Hepatocyte (in vitro differentiated cells): ENCODE measurements around the gene SLC9A5. TPM values are rescaled to one million over a fixed set of nuclear protein-coding genes. Genes with fewer than 3 reads are reported as not detected.

ENCODE experiments used
- DNase-seq: peaks from one replicate; pipeline ENCODE4 v3.0.0-alpha.2; 2016; ENCODE audit warnings: low spot score
- H2AFZ ChIP-seq: fragments of 200-600 bp; sonication (generic); 2 replicates; pipeline ENCODE4 v1.6.0; 2016; ENCODE audit warnings: antibody characterized with exemption, mild to moderate bottlenecking
- H3K27ac ChIP-seq: fragments of 200-600 bp; sonication (generic); 2 replicates; pipeline ENCODE4 v1.5.1; 2016; ENCODE audit warnings: mild to moderate bottlenecking
- H3K27me3 ChIP-seq: fragments of 200-600 bp; sonication (generic); 2 replicates; pipeline ENCODE4 v1.6.1; 2016
- H3K36me3 ChIP-seq: fragments of 200-600 bp; sonication (generic); replicated peaks from 2 replicates; pipeline ENCODE4 v1.5.1; 2016; ENCODE audit warnings: low read depth; ENCODE audit not compliant: insufficient read depth
- H3K4me1 ChIP-seq: fragments of 200-600 bp; sonication (generic); 2 replicates; pipeline ENCODE4 v1.5.1; 2016; ENCODE audit warnings: mild to moderate bottlenecking, moderate library complexity; ENCODE audit not compliant: insufficient read depth
- H3K4me2 ChIP-seq: fragments of 200-600 bp; sonication (generic); 2 replicates; pipeline ENCODE4 v1.6.0; 2016
- H3K4me3 ChIP-seq: fragments of 200-600 bp; sonication (generic); 2 replicates; pipeline ENCODE4 v1.5.1; 2016; ENCODE audit warnings: mild to moderate bottlenecking
- H3K79me2 ChIP-seq: fragments of 200-600 bp; sonication (generic); 2 replicates; pipeline ENCODE4 v1.6.0; 2017; ENCODE audit warnings: mild to moderate bottlenecking
- H3K9me2 ChIP-seq: fragments of 200-600 bp; sonication (generic); replicated peaks from 2 replicates; pipeline ENCODE4 v1.6.0; 2017; ENCODE audit warnings: mild to moderate bottlenecking; ENCODE audit not compliant: insufficient read depth
- H3K9me3 ChIP-seq: fragments of 200-600 bp; sonication (generic); 2 replicates; pipeline ENCODE4 v1.5.1; 2016; ENCODE audit warnings: low read depth, mild to moderate bottlenecking
- H4K20me1 ChIP-seq: fragments of 200-600 bp; sonication (generic); 2 replicates; pipeline ENCODE4 v1.6.0; 2016; ENCODE audit warnings: mild to moderate bottlenecking; ENCODE audit not compliant: insufficient read depth, poor library complexity, severe bottlenecking
- EZH2 ChIP-seq: fragments of 200-600 bp; sonication (generic); IDR thresholded peaks from 2 replicates; pipeline ENCODE4 v1.6.1; 2016; ENCODE audit warnings: antibody characterized with exemption, mild to moderate bottlenecking, borderline replicate concordance
- EZH2phosphoT487 ChIP-seq: fragments of 200-600 bp; sonication (generic); IDR thresholded peaks from one replicate; pipeline ENCODE4 v1.6.1; 2018; ENCODE audit warnings: antibody characterized with exemption, mild to moderate bottlenecking, low read depth, moderate library complexity; ENCODE audit not compliant: unreplicated experiment, severe bottlenecking
- WGBS: methylation state at CpG from one replicate; pipeline ENCODE4 v1.1.6; 2016; ENCODE audit warnings: low lambda C conversion rate; ENCODE audit errors: missing lambda C conversion rate; 5-methylcytosine and 5-hydroxymethylcytosine counted together
- polyA plus RNA-seq: library from polyadenylated mRNA; unstranded; fragments of >200 nt; fragmentation: Nextera tagmentation; extraction: Ambion mirVana; gene quantifications from 2 replicates; pipeline ENCODE4 v1.2.1, GENCODE V29; 2016
- total RNA-seq: library from RNA; depleted of rRNA; stranded (reverse); fragments of >200 nt; gene quantifications from 2 replicates; pipeline ENCODE4 v1.2.3, GENCODE V29; 2014
- TF ChIP-seq, protein P1 (sequence below): fragments of 200-600 bp; sonication (generic); IDR thresholded peaks from 2 replicates; pipeline ENCODE4 v1.5.1; 2016; ENCODE audit warnings: antibody characterized with exemption, mild to moderate bottlenecking; ENCODE audit not compliant: poor library complexity

The SLC9A5 gene
- total and polyA plus RNA-seq, 2 experiments from 2014 or later, result 1.4 to 1.5 TPM

DNA sequence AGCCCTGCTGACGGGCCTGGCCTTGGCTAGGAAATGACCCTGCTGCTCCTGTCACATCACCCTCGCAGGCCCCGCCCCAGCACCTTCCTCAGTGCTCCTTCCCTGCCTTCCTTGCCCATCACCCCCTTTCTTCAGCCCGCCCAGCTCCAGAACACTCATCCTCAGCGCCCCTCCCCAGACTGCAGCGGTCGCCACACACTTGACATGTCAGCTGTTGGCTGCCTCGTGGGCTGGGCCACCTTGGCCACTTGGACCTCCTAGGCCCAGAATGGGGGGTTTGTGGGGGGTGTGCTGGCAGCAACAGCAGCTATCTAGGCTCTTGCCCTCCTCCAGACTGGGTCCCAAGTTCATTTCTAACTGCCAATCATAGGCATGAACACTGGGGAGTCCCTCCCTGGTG is 39.2 kb upstream of the SLC9A5 start:
- Histone ChIP-seq H3K9me3 (no peaks in the 10 kb centered on the region), H3K4me2 (no peak overlapping the region)

DNA sequence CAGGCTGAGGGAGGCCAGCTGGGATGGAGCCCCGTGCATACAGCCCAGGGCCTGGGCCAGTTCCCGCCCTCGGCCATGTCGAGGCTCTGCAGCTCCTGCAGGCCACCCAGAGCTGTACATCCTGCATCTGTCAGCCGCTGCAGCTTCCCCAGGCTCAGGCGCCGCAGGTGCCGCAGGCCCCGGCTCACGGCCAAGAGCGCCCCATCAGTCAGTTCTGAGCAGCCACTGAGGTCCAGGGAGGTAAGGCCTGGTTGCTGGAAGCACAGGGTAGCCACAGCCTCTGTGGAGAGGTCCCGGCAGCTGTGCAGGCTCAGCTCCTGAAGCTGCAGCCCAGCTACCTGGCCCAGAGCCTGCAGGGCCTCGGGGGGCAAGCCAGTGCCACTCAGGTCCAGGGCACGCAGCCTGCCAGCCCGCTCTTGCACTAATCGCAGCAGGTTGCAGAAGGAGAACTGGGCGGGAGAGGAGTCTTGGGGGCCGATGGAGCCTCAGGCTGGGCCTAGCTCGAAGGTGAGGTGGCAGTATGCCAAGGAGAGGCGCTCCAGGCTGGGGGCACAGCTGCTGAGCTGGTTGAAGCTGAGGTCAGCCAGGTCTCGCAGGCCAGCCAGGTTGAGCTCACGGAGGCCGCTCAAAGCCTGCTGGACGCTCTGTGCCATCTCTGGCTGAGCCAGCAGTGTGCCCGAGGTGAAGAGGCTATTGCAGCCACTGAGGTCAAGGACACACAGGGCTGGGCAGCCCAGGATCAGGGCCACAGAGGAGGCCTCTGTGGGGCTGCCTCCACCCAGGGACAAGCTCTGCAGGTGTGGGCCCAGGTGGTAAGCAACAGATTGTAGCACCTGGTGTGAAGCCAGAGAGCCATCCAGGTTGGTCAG is 38.5 kb upstream of the SLC9A5 start:
- Histone ChIP-seq H3K4me1 (no peaks in the 10 kb centered on the region), H3K36me3 (no peaks in the 10 kb centered on the region), H2AFZ (no peak overlapping the region), H3K9me2 (no peaks in the 10 kb centered on the region), H3K9me3 (no peaks in the 10 kb centered on the region), H3K27ac (no peak overlapping the region), H3K79me2 (no peaks in the 10 kb centered on the region), H3K27me3 (no peaks in the 10 kb centered on the region), H4K20me1 (no peaks in the 10 kb centered on the region), H3K4me2 (no peak overlapping the region), H3K4me3 (no peak overlapping the region)
- no peak for DNase-seq
- 92% methylated on average over 25 of the region's 25 CpGs for WGBS
- TF ChIP-seq EZH2, result no peak
- TF ChIP-seq EZH2phosphoT487, result no peak
- TF ChIP-seq, protein P1, sequence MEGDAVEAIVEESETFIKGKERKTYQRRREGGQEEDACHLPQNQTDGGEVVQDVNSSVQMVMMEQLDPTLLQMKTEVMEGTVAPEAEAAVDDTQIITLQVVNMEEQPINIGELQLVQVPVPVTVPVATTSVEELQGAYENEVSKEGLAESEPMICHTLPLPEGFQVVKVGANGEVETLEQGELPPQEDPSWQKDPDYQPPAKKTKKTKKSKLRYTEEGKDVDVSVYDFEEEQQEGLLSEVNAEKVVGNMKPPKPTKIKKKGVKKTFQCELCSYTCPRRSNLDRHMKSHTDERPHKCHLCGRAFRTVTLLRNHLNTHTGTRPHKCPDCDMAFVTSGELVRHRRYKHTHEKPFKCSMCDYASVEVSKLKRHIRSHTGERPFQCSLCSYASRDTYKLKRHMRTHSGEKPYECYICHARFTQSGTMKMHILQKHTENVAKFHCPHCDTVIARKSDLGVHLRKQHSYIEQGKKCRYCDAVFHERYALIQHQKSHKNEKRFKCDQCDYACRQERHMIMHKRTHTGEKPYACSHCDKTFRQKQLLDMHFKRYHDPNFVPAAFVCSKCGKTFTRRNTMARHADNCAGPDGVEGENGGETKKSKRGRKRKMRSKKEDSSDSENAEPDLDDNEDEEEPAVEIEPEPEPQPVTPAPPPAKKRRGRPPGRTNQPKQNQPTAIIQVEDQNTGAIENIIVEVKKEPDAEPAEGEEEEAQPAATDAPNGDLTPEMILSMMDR, result no peak

More for the DNA sequence above, 39.2 kb upstream of the SLC9A5 start:
- H3K36me3 ChIP-seq, result no peaks in the 10 kb centered on the region
- no peaks in the 10 kb centered on the region for H3K27me3 ChIP-seq
- no peak overlapping the region for H3K4me3 ChIP-seq
- DNase-seq, result no peak
- H2AFZ ChIP-seq, result no peak overlapping the region
- H3K9me2 ChIP-seq, result no peaks in the 10 kb centered on the region
- TF ChIP-seq, protein P1, result no peak
- no peak for TF ChIP-seq EZH2phosphoT487
- TF ChIP-seq EZH2, result no peak
- H4K20me1 ChIP-seq, result no peaks in the 10 kb centered on the region
- H3K79me2 ChIP-seq, result no peaks in the 10 kb centered on the region
- no peaks in the 10 kb centered on the region for H3K4me1 ChIP-seq
- no peak overlapping the region for H3K27ac ChIP-seq
- WGBS, result 90% methylated on average over 8 of the region's 8 CpGs

DNA sequence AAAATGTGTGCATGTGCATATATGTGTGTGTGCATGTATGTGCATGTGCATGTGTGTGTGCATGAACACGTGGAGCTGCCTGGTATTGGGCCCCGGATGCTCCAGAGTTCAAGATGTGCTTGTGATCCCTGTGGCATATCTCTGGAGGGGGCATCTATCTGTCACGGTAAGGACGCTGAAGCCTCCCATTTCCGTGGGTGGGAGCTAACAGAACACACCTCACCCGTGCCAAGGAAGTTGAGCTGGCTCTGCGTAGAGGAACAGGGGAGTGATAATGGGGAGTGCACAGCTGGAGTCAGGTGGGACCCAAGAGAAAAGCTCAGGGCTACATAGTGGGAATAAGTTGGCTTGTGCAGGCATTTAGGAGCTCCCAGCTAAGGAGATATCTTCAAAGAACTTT is 37.1 kb upstream of the SLC9A5 start:
- no peak for DNase-seq
- H3K36me3 ChIP-seq, result no peaks in the 10 kb centered on the region
- no peak overlapping the region for H2AFZ ChIP-seq
- H3K4me3 ChIP-seq, result no peak overlapping the region
- H3K9me3 ChIP-seq, result no peaks in the 10 kb centered on the region
- H3K79me2 ChIP-seq, result no peaks in the 10 kb centered on the region
- TF ChIP-seq EZH2phosphoT487, result no peak
- TF ChIP-seq, protein P1, result no peak
- TF ChIP-seq EZH2, result no peak
- 82% methylated on average over 7 of the region's 7 CpGs for WGBS
- H4K20me1 ChIP-seq, result no peaks in the 10 kb centered on the region
- no peak overlapping the region for H3K4me2 ChIP-seq
- no peaks in the 10 kb centered on the region for H3K27me3 ChIP-seq
- no peak overlapping the region for H3K27ac ChIP-seq
- no peaks in the 10 kb centered on the region for H3K4me1 ChIP-seq
- no peaks in the 10 kb centered on the region for H3K9me2 ChIP-seq
